K562 (cell line): Measurements from ENCODE around the gene KRTAP5-1. TPM values are rescaled to one million over a fixed set of nuclear protein-coding genes. Genes with fewer than 3 reads are reported as not detected.

ENCODE experiments used
- ATAC-seq: fragments of 200-7000 bp; cut with Tn5 transposase; 3 replicates; pipeline ENCODE4 v1.9.1; 2020; ENCODE audit warnings: moderate library complexity
- BruUV-seq: library from RNA; stranded (reverse); fragments of 400-500 nt; replicated peaks from 2 replicates; lab custom pipeline; 2021; lab: Mats Ljungman, UMichigan
- CTCF ChIA-PET: fragments of 300-600 bp; formaldehyde crosslinking; extraction: SDS; loops from one replicate; lab custom pipeline; 2021; ENCODE audit warnings: low intra/inter-chr PET ratio; lab: Yijun Ruan, JAX
- POLR2A ChIA-PET: fragments of 300-600, 350-650 bp; sonication (Branson Sonifier 250); formaldehyde crosslinking; extraction: SDS; loops from one replicate; lab custom pipeline; 2021; ENCODE audit warnings: antibody characterized with exemption, inconsistent platforms; lab: Yijun Ruan, JAX
- DNase-seq, 4 experiments: peaks; one replicate each; pipeline versions ENCODE4 v3.0.0 to v3.0.0-alpha.2; 2011 to 2018; ENCODE audit warnings: low spot score in 3 of 4, mixed read lengths in 3 of 4; ENCODE audit errors: extremely low read depth in 1 of 4
- FAIRE-seq: peaks from 2 replicates; lab custom pipeline; 2011; peaks lifted over from hg19 to GRCh38; lab: Jason Lieb, UNC
- H2AFZ ChIP-seq: 2 replicates; pipeline ENCODE4 v1.6.0; 2011; ENCODE audit warnings: low read depth, low read length, control low read depth, inconsistent platforms
- H3K27ac ChIP-seq: fragments of 200-600 bp; 3 replicates; pipeline ENCODE4 v1.8.0; 2011; ENCODE audit warnings: low read depth, mild to moderate bottlenecking, control low read depth, inconsistent platforms, low read length, moderate library complexity, mixed read lengths; ENCODE audit errors: extremely low read depth
- H3K27me3 ChIP-seq, 2 experiments: fragments of 300-600 bp in 1 of 2; 2 replicates in 1 of 2; 3 replicates in 1 of 2; pipeline versions ENCODE4 v1.6.0 to v1.8.0; 2011; ENCODE audit warnings: inconsistent platforms in 2 of 2, low read length in 2 of 2, mild to moderate bottlenecking in 1 of 2, mixed read lengths in 1 of 2, moderate library complexity in 1 of 2; ENCODE audit not compliant: control insufficient read depth in 2 of 2, insufficient read depth in 2 of 2
- H3K36me3 ChIP-seq: fragments of 300-600 bp; 3 replicates; pipeline ENCODE4 v1.8.0; 2011; ENCODE audit warnings: mild to moderate bottlenecking, low read length, inconsistent platforms; ENCODE audit not compliant: control insufficient read depth, insufficient read depth
- H3K4me1 ChIP-seq, 2 experiments: fragments of 200-600 bp in 1 of 2; replicated peaks in 1 of 2; 2 replicates in 1 of 2; 3 replicates in 1 of 2; pipeline versions ENCODE4 v1.5.1 to v1.8.0; 2011; ENCODE audit warnings: inconsistent platforms in 2 of 2, low read length in 2 of 2, mild to moderate bottlenecking in 1 of 2, mixed read lengths in 1 of 2, moderate library complexity in 1 of 2; ENCODE audit not compliant: control insufficient read depth in 2 of 2, insufficient read depth in 2 of 2
- H3K4me2 ChIP-seq: 2 replicates; pipeline ENCODE4 v1.6.1; 2011; ENCODE audit warnings: low read length, control low read depth, inconsistent platforms, mixed read lengths; ENCODE audit not compliant: insufficient read depth
- H3K4me3 ChIP-seq: fragments of 200-600 bp; sonication (generic), shearing (Covaris generic); 2 replicates; pipeline ENCODE4 v1.5.1; 2016; ENCODE audit warnings: control low read depth, inconsistent platforms
- H3K79me2 ChIP-seq: fragments of 200-600 bp; 3 replicates; pipeline ENCODE4 v1.8.0; 2011; ENCODE audit warnings: low read length, inconsistent platforms; ENCODE audit not compliant: control insufficient read depth, insufficient read depth
- H3K9ac ChIP-seq, 2 experiments: 2 replicates each; pipeline versions ENCODE4 v1.6.0 to v1.6.1; 2011; ENCODE audit warnings: low read depth in 2 of 2, low read length in 2 of 2, control low read depth in 1 of 2, inconsistent platforms in 1 of 2, mild to moderate bottlenecking in 1 of 2, mixed read lengths in 1 of 2; ENCODE audit not compliant: insufficient read depth in 1 of 2
- H3K9me1 ChIP-seq: one replicate; pipeline ENCODE4 v1.6.0; 2011; ENCODE audit warnings: inconsistent platforms, mild to moderate bottlenecking, low read length, moderate library complexity; ENCODE audit not compliant: control insufficient read depth, insufficient read depth
- H3K9me3 ChIP-seq: replicated peaks from 2 replicates; pipeline ENCODE4 v1.5.1; 2011; ENCODE audit warnings: low read depth, low read length, inconsistent platforms; ENCODE audit not compliant: control insufficient read depth, insufficient read depth
- H4K20me1 ChIP-seq: replicated peaks from 2 replicates; pipeline ENCODE4 v1.6.1; 2011; ENCODE audit warnings: low read length, inconsistent platforms, mixed read lengths; ENCODE audit not compliant: control insufficient read depth, insufficient read depth
- ELF4 ChIP-seq: fragments of 450-650 bp; formaldehyde crosslinking; IDR thresholded peaks from 2 replicates; pipeline ENCODE4 v1.4.0; 2022; ENCODE audit warnings: missing genetic modification characterization
- HNRNPH1 ChIP-seq: fragments of 200-400 bp; formaldehyde crosslinking; optimal IDR thresholded peaks from 2 replicates; pipeline ENCODE3; 2017; ENCODE audit warnings: low read depth, mild to moderate bottlenecking, low read length, moderate library complexity
- MTA1 ChIP-seq: fragments of 450-650 bp; IDR thresholded peaks from 2 replicates; pipeline ENCODE4 v1.6.1; 2017; ENCODE audit warnings: borderline replicate concordance
- RAD21 ChIP-seq, 2 experiments: fragments of 250-450 bp in 1 of 2; fragments of 450-650 bp in 1 of 2; sonication (Bioruptor Pico) in 1 of 2; formaldehyde crosslinking in 1 of 2; IDR thresholded peaks in 1 of 2; conservative IDR thresholded peaks in 1 of 2; 2 replicates each; pipeline versions ENCODE4 v1.4.0 to v1.8.0; 2020 to 2022; ENCODE audit warnings: mild to moderate bottlenecking in 2 of 2, moderate library complexity in 1 of 2
- SMAD4 ChIP-seq: fragments of 250-450 bp; sonication (Bioruptor Pico); conservative IDR thresholded peaks from 2 replicates; pipeline ENCODE4 v1.8.0; 2021; ENCODE audit warnings: inconsistent platforms, mild to moderate bottlenecking, moderate library complexity
- SRSF9 ChIP-seq: fragments of 200-400 bp; formaldehyde crosslinking; IDR thresholded peaks from 2 replicates; pipeline ENCODE4 v1.6.1; 2017; ENCODE audit warnings: low read depth, low read length, borderline replicate concordance
- ZNF311 ChIP-seq: fragments of 250-450 bp; sonication (Bioruptor Pico); IDR thresholded peaks from 2 replicates; pipeline ENCODE4 v1.4.0; 2020; ENCODE audit warnings: mild to moderate bottlenecking, moderate library complexity
- ZNF696 ChIP-seq: fragments of 250-450 bp; sonication (Bioruptor Pico); conservative IDR thresholded peaks from 2 replicates; pipeline ENCODE4 v1.4.0; 2020; ENCODE audit warnings: mild to moderate bottlenecking, moderate library complexity
- ZNF707 ChIP-seq: fragments of 250-450 bp; sonication (Bioruptor Pico); conservative IDR thresholded peaks from 2 replicates; pipeline ENCODE4 v1.8.0; 2022; ENCODE audit warnings: inconsistent platforms, mild to moderate bottlenecking, moderate library complexity
- WGBS: fragments of 100-300 bp; shearing (Covaris generic); methylation state at CpG from one replicate; pipeline ENCODE4 v1.1.6; 2016; ENCODE audit warnings: low coverage, mixed read lengths; ENCODE audit not compliant: insufficient coverage; ENCODE audit errors: missing lambda C conversion rate; 5-methylcytosine and 5-hydroxymethylcytosine counted together
- in situ Hi-C: fragments of 300-500 bp; cut with MboI; formaldehyde crosslinking; loops from 4 replicates; pipeline ENCODE4 v1.15.0; 2018; ENCODE audit warnings: inconsistent platforms, mixed read lengths
- intact Hi-C: fragments of 100-400 bp; cut with micrococcal nuclease; formaldehyde crosslinking; loops from 2 replicates; pipeline ENCODE4 v1.14.2; 2022
- polyA plus RNA-seq, 8 experiments: library from polyadenylated mRNA; depleted of rRNA in 4 of 8; stranded (reverse) in 5 of 8; unstranded in 3 of 8; fragments of >200 nt; fragmentation: Nextera tagmentation in 2 of 8; fragmentation: Illumina TruSeq in 1 of 8; extraction: Ambion mirVana in 2 of 8; extraction: Trizol in 1 of 8; gene quantifications; 2 replicates each; pipeline versions ENCODE4 v1.2.1 to v1.2.3, GENCODE V29; 2011 to 2014; ENCODE audit warnings: inconsistent platforms in 1 of 8, missing spikeins in 1 of 8
- total RNA-seq, 7 experiments: library from RNA; depleted of rRNA in 6 of 7; stranded (reverse); fragments of >200 nt in 6 of 7; fragmentation: Illumina TruSeq in 2 of 7; extraction: Trizol in 2 of 7; gene quantifications; 2 replicates each; pipeline versions ENCODE4 v1.2.1 to v1.2.3, GENCODE V29; 2011 to 2021; ENCODE audit warnings: low replicate concordance in 1 of 7
- TF ChIP-seq, protein P1 (sequence below): conservative IDR thresholded peaks from 2 replicates; pipeline ENCODE4 v1.6.1; 2011; ENCODE audit warnings: low read depth, mild to moderate bottlenecking, low read length; ENCODE audit not compliant: control insufficient read depth
- TF ChIP-seq, protein P2 (sequence below), 3 experiments: IDR thresholded peaks in 2 of 3; conservative IDR thresholded peaks in 1 of 3; 2 replicates each; pipeline ENCODE4 v1.5.1; 2011 to 2012; ENCODE audit warnings: low read length in 3 of 3, mild to moderate bottlenecking in 3 of 3, control low read depth in 2 of 3, improper control_type of control experiment in 1 of 3, inconsistent platforms in 1 of 3, low read depth in 1 of 3, mixed read lengths in 1 of 3, moderate library complexity in 1 of 3; ENCODE audit not compliant: insufficient read depth in 2 of 3
- TF ChIP-seq, protein P3 (sequence below): fragments of 200-800 bp; sonication (Bioruptor generic); IDR thresholded peaks from 2 replicates; pipeline ENCODE4 v1.6.1; 2017; ENCODE audit warnings: missing genetic modification characterization, missing compliant biosample characterization
- TF ChIP-seq, protein P4 (sequence below): fragments of 250-450 bp; sonication (Bioruptor Pico); IDR thresholded peaks from 2 replicates; pipeline ENCODE4 v1.5.0; 2020; ENCODE audit warnings: mild to moderate bottlenecking, borderline replicate concordance

KRTAP5-1 gene
- total and polyA plus RNA-seq, 9 of the 15 experiments (the other 6 are each of a cell fraction or from before 2014, with no cell fraction given): not detected

DNA sequence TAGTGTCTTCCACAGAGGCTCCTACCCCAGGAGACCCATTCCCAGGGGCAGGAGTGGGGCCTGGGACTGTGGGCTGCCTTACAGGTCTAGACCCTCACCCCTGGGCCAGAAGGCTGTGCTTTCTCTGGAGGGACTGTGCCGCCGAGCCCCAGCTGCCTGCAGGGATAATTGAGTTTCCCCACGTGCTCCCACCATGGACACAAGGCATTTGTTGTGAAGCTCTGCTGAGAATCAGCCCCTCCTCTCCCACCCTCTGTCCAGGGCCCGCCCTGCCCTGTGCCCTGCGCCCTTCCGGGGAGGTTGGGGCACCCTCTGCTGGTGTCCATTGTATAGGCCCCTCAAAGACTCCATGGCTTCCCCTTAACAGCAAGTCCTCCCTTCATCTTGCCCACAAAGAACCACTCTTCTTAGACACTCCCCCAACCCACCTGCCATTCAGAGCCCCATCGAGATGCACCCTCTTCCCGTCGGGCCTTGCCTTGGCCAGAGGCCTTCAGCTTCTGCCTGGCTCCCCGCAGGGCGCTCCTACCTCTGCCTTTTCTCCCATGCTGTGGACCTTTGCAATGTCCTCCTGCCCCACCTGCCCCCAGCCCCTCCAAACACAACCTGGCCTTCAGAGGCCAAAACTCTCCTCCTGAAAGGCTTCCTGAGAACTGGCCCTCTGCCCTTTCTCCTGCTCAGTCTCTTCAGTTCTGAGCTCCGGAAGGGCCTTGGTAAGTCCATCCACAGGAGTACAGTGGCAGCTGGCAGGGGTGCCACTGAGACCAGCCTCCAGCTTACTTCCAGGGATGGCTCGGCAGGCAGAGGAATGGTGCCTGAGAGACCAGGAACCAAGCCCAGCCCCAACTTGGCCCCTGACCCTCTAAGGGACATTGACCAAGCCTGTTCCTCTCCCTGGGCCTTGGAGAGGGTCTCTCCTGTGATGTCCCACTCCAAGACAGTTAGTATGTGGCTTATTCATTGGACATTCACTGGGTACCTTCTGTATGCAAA, 35.4 kb downstream of the KRTAP5-1 start:
- BruUV-seq: no TSS peak
- H3K9me3 ChIP-seq: no peaks in the 10 kb centered on the region
- intact Hi-C loops: no loop called here
- no peak overlapping the region for H2AFZ ChIP-seq
- ChIA-PET POLR2A (interaction anchor here (0.7 to 1.0 kb wide), 2 partner anchors 33 to 345 kb away, joined by 3 to 4 read pairs; no protein-coding TSS in a partner anchor), CTCF (no interaction called here)
- H3K27ac ChIP-seq: no peak overlapping the region
- WGBS: 4% methylated on average over 8 of the region's 13 CpGs
- H3K4me3 ChIP-seq: no peak overlapping the region
- FAIRE-seq: no peak
- in situ Hi-C loops: no loop called here
- H3K4me1 ChIP-seq: peaks cover 0 to 42% of the 10 kb centered on the region in 2 experiments; a peak in 3 of 5 replicates
- H3K27me3 ChIP-seq: peaks cover 0 to 5% of the 10 kb centered on the region in 2 experiments; a peak in 1 of 5 replicates
- H4K20me1 ChIP-seq: peaks cover 3% of the 10 kb centered on the region; the same call in 1 of the 2 replicates
- H3K4me2 ChIP-seq: no peak overlapping the region
- H3K9me1 ChIP-seq: no peaks in the 10 kb centered on the region
- peak; percentile 75 for ATAC-seq
- no peaks in the 10 kb centered on the region for H3K79me2 ChIP-seq
- H3K36me3 ChIP-seq: no peaks in the 10 kb centered on the region
- H3K9ac ChIP-seq: no peak overlapping the region; a peak in 1 of 4 replicates
- DNase-seq: peak; percentile 43 to 59 (median 51)
- TF ChIP-seq MTA1 (no peak), HNRNPH1 (no peak), SRSF9 (no peak), SMAD4 (CRISPR knock-in tag) (no peak), ZNF311 (CRISPR knock-in tag) (no peak), RAD21 (CRISPR knock-in tag; conservative IDR thresholded peaks at IDR 0.05 in 1 of 2, IDR thresholded peaks at IDR 0.05 in 1 of 2) (peak; percentile 26 to 61), ELF4 (CRISPR knock-in tag) (no peak), ZNF696 (CRISPR knock-in tag) (no peak), ZNF707 (no peak)
- TF ChIP-seq, protein P1, sequence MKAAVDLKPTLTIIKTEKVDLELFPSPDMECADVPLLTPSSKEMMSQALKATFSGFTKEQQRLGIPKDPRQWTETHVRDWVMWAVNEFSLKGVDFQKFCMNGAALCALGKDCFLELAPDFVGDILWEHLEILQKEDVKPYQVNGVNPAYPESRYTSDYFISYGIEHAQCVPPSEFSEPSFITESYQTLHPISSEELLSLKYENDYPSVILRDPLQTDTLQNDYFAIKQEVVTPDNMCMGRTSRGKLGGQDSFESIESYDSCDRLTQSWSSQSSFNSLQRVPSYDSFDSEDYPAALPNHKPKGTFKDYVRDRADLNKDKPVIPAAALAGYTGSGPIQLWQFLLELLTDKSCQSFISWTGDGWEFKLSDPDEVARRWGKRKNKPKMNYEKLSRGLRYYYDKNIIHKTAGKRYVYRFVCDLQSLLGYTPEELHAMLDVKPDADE: no peak
- TF ChIP-seq, protein P2, sequence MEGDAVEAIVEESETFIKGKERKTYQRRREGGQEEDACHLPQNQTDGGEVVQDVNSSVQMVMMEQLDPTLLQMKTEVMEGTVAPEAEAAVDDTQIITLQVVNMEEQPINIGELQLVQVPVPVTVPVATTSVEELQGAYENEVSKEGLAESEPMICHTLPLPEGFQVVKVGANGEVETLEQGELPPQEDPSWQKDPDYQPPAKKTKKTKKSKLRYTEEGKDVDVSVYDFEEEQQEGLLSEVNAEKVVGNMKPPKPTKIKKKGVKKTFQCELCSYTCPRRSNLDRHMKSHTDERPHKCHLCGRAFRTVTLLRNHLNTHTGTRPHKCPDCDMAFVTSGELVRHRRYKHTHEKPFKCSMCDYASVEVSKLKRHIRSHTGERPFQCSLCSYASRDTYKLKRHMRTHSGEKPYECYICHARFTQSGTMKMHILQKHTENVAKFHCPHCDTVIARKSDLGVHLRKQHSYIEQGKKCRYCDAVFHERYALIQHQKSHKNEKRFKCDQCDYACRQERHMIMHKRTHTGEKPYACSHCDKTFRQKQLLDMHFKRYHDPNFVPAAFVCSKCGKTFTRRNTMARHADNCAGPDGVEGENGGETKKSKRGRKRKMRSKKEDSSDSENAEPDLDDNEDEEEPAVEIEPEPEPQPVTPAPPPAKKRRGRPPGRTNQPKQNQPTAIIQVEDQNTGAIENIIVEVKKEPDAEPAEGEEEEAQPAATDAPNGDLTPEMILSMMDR (IDR thresholded peaks at IDR 0.05 in 2 of 3, conservative IDR thresholded peaks at IDR 0.05 in 1 of 3; ENCODE audit: insufficient read depth in 2 of 3, low read depth in 1 of 3, low read length in 3 of 3): peak; percentile 48 to 64 (median 56)
- TF ChIP-seq, protein P3, sequence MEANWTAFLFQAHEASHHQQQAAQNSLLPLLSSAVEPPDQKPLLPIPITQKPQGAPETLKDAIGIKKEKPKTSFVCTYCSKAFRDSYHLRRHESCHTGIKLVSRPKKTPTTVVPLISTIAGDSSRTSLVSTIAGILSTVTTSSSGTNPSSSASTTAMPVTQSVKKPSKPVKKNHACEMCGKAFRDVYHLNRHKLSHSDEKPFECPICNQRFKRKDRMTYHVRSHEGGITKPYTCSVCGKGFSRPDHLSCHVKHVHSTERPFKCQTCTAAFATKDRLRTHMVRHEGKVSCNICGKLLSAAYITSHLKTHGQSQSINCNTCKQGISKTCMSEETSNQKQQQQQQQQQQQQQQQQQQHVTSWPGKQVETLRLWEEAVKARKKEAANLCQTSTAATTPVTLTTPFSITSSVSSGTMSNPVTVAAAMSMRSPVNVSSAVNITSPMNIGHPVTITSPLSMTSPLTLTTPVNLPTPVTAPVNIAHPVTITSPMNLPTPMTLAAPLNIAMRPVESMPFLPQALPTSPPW: peak; percentile 63
- TF ChIP-seq, protein P4, sequence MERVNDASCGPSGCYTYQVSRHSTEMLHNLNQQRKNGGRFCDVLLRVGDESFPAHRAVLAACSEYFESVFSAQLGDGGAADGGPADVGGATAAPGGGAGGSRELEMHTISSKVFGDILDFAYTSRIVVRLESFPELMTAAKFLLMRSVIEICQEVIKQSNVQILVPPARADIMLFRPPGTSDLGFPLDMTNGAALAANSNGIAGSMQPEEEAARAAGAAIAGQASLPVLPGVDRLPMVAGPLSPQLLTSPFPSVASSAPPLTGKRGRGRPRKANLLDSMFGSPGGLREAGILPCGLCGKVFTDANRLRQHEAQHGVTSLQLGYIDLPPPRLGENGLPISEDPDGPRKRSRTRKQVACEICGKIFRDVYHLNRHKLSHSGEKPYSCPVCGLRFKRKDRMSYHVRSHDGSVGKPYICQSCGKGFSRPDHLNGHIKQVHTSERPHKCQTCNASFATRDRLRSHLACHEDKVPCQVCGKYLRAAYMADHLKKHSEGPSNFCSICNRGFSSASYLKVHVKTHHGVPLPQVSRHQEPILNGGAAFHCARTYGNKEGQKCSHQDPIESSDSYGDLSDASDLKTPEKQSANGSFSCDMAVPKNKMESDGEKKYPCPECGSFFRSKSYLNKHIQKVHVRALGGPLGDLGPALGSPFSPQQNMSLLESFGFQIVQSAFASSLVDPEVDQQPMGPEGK (CRISPR knock-in tag): no peak
